KMS-11 (cell line): ENCODE data around the gene LRRC4C.

Experiments used
- H2AFZ ChIP-seq: fragments of 200-600 bp; sonication (generic); 2 replicates; pipeline ENCODE4 v1.6.1; 2016; ENCODE audit warnings: antibody characterized with exemption, mixed run types, low read depth
- H3K27ac ChIP-seq: fragments of 200-600 bp; sonication (generic); 2 replicates; pipeline ENCODE4 v1.6.1; 2016; ENCODE audit warnings: mild to moderate bottlenecking, mixed run types
- H3K27me3 ChIP-seq: fragments of 200-600 bp; sonication (generic); 2 replicates; pipeline ENCODE4 v1.6.1; 2017; ENCODE audit warnings: mild to moderate bottlenecking, low read depth, mixed run types, moderate library complexity; ENCODE audit not compliant: insufficient read depth
- H3K36me3 ChIP-seq: fragments of 200-600 bp; sonication (generic); 2 replicates; pipeline ENCODE4 v1.6.1; 2017; ENCODE audit warnings: mild to moderate bottlenecking, mixed run types; ENCODE audit not compliant: insufficient read depth
- H3K4me1 ChIP-seq: fragments of 200-600 bp; sonication (generic); 2 replicates; pipeline ENCODE4 v1.6.1; 2016; ENCODE audit warnings: mild to moderate bottlenecking, low read depth, mixed run types; ENCODE audit not compliant: poor library complexity, severe bottlenecking
- H3K4me2 ChIP-seq: fragments of 200-600 bp; sonication (generic); 2 replicates; pipeline ENCODE4 v1.7.0; 2016; ENCODE audit warnings: mild to moderate bottlenecking, mixed run types
- H3K4me3 ChIP-seq: fragments of 200-600 bp; sonication (generic); IDR thresholded peaks from 2 replicates; pipeline ENCODE4 v1.6.1; 2017; ENCODE audit warnings: low read depth, low read length, mixed read lengths; ENCODE audit not compliant: insufficient read depth
- H3K79me2 ChIP-seq: fragments of 200-600 bp; sonication (generic); 2 replicates; pipeline ENCODE4 v1.6.1; 2016; ENCODE audit warnings: low read depth, mixed run types; ENCODE audit not compliant: insufficient read depth
- H3K9ac ChIP-seq: fragments of 200-600 bp; sonication (generic); 2 replicates; pipeline ENCODE4 v1.6.1; 2016; ENCODE audit warnings: mild to moderate bottlenecking, mixed run types
- H4K20me1 ChIP-seq: fragments of 200-600 bp; sonication (generic); 2 replicates; pipeline ENCODE4 v1.6.1; 2016; ENCODE audit warnings: mild to moderate bottlenecking, mixed run types; ENCODE audit not compliant: insufficient read depth
- CTCF ChIP-seq: fragments of 200-600 bp; sonication (generic); conservative IDR thresholded peaks from 2 replicates; pipeline ENCODE4 v1.6.1; 2017; ENCODE audit warnings: low read depth, mild to moderate bottlenecking, antibody characterized with exemption, low read length, moderate library complexity, mixed read lengths

Gene LRRC4C

GRCh38 chr11:40417627-40418026, 1041.8 kb downstream of the LRRC4C start:
- no peak overlapping the region for H3K27ac ChIP-seq
- H3K36me3 ChIP-seq = no peaks in the 10 kb centered on the region
- no peaks in the 10 kb centered on the region for H3K4me1 ChIP-seq
- no peaks in the 10 kb centered on the region for H4K20me1 ChIP-seq
- H3K9ac ChIP-seq = no peak overlapping the region
- H3K79me2 ChIP-seq = no peaks in the 10 kb centered on the region
- no peak overlapping the region for H3K4me3 ChIP-seq
- TF ChIP-seq CTCF = no peak
- no peaks in the 10 kb centered on the region for H3K27me3 ChIP-seq
- no peak overlapping the region for H3K4me2 ChIP-seq
- H2AFZ ChIP-seq = no peak overlapping the region

- Histone ChIP-seq H4K20me1 (no peaks in the 10 kb centered on the region), H3K9ac (no peak overlapping the region), H3K27ac (no peak overlapping the region), H3K4me2 (no peak overlapping the region), H3K27me3 (no peaks in the 10 kb centered on the region), H3K4me1 (no peaks in the 10 kb centered on the region), H3K36me3 (no peaks in the 10 kb centered on the region), H2AFZ (no peak overlapping the region), H3K79me2 (no peaks in the 10 kb centered on the region), H3K4me3 (no peak overlapping the region)
- no peak for TF ChIP-seq CTCF
Measured at GRCh38 chr11:40407355-40407754, 1052.1 kb downstream of the LRRC4C start.

- Histone ChIP-seq H3K9ac (no peak overlapping the region), H3K4me3 (no peak overlapping the region), H3K36me3 (no peaks in the 10 kb centered on the region), H3K79me2 (no peaks in the 10 kb centered on the region), H3K4me1 (no peaks in the 10 kb centered on the region), H4K20me1 (no peaks in the 10 kb centered on the region), H3K27me3 (no peaks in the 10 kb centered on the region), H3K27ac (no peak overlapping the region), H3K4me2 (no peak overlapping the region), H2AFZ (no peak overlapping the region)
- TF ChIP-seq CTCF = no peak
Measured at GRCh38 chr11:40405614-40406013, 1053.8 kb downstream of the LRRC4C start.

GRCh38 chr11:40403321-40403720, 1056.1 kb downstream of the LRRC4C start:
- no peaks in the 10 kb centered on the region for H4K20me1 ChIP-seq
- no peak overlapping the region for H3K4me3 ChIP-seq
- no peaks in the 10 kb centered on the region for H3K4me1 ChIP-seq
- no peak overlapping the region for H3K4me2 ChIP-seq
- no peak overlapping the region for H2AFZ ChIP-seq
- no peak overlapping the region for H3K9ac ChIP-seq
- no peaks in the 10 kb centered on the region for H3K79me2 ChIP-seq
- H3K27me3 ChIP-seq = no peaks in the 10 kb centered on the region
- H3K27ac ChIP-seq = no peak overlapping the region
- no peak for TF ChIP-seq CTCF
- no peaks in the 10 kb centered on the region for H3K36me3 ChIP-seq
